Mesothelial cell of epicardium (in vitro differentiated cells): Measurements from ENCODE around the gene PNKD. TPM values are rescaled to one million over a fixed set of nuclear protein-coding genes. Genes with fewer than 3 reads are reported as not detected.

Experiments
- DNase-seq, 2 experiments: peaks; one replicate each; pipeline ENCODE4 v3.0.0; 2021; ENCODE audit warnings: low spot score in 2 of 2; ENCODE audit not compliant: unreplicated experiment in 2 of 2
- H3K27ac Mint-ChIP-seq: 2 replicates; pipeline ENCODE4 v1.8.0; 2021; ENCODE audit warnings: mixed read lengths
- H3K27me3 Mint-ChIP-seq: 2 replicates; pipeline ENCODE4 v1.8.0; 2021; ENCODE audit warnings: low read depth, mixed read lengths
- H3K36me3 Mint-ChIP-seq: 2 replicates; pipeline ENCODE4 v1.8.0; 2021; ENCODE audit warnings: mixed read lengths
- H3K4me1 Mint-ChIP-seq: 2 replicates; pipeline ENCODE4 v1.8.0; 2021; ENCODE audit warnings: mixed read lengths
- H3K4me3 Mint-ChIP-seq: 2 replicates; pipeline ENCODE4 v1.8.0; 2021; ENCODE audit warnings: mild to moderate bottlenecking, moderate library complexity, mixed read lengths
- H3K9me3 Mint-ChIP-seq: 2 replicates; pipeline ENCODE4 v1.8.0; 2021; ENCODE audit warnings: mixed read lengths
- total RNA-seq: library from RNA; stranded (reverse); gene quantifications from 3 replicates; pipeline ENCODE4 v1.2.1, GENCODE V29; 2021
- TF ChIP-seq, protein P1 (sequence below): fragments of 200-600 bp; sonication (generic); IDR thresholded peaks from one replicate; pipeline ENCODE4 v1.5.0; 2021; ENCODE audit warnings: antibody characterized with exemption; ENCODE audit not compliant: unreplicated experiment

The PNKD gene
- total RNA-seq, 1 donor from 2014 or later, result 63.2 TPM

DNA sequence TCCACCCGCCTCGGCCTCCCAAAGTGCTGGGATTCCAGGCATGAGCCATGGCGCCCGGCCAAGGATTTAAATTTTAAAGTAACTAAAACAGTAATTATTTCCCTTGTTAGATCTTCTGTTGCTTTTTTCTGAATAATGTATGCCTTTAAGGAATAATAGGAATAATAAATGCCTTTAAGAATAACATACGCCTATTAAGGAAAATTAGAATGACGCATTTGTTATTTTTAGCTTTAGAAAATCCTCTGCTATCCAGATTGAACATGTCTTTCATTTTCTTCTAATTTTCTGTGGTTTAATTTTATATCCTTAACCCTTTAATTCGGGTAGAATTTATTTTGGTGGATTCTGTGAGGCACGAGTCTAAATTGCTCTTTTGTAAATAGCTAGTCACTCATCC, 45.1 kb downstream of the PNKD start:
- Mint-ChIP-seq H3K4me1 (peaks cover 61% of the 10 kb centered on the region), H3K27ac (peak overlapping the region; percentile 86), H3K9me3 (no peaks in the 10 kb centered on the region), H3K4me3 (no peak overlapping the region), H3K36me3 (no peaks in the 10 kb centered on the region), H3K27me3 (no peaks in the 10 kb centered on the region)
- TF ChIP-seq, protein P1, sequence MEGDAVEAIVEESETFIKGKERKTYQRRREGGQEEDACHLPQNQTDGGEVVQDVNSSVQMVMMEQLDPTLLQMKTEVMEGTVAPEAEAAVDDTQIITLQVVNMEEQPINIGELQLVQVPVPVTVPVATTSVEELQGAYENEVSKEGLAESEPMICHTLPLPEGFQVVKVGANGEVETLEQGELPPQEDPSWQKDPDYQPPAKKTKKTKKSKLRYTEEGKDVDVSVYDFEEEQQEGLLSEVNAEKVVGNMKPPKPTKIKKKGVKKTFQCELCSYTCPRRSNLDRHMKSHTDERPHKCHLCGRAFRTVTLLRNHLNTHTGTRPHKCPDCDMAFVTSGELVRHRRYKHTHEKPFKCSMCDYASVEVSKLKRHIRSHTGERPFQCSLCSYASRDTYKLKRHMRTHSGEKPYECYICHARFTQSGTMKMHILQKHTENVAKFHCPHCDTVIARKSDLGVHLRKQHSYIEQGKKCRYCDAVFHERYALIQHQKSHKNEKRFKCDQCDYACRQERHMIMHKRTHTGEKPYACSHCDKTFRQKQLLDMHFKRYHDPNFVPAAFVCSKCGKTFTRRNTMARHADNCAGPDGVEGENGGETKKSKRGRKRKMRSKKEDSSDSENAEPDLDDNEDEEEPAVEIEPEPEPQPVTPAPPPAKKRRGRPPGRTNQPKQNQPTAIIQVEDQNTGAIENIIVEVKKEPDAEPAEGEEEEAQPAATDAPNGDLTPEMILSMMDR, result no peak
- no peak for DNase-seq

DNA sequence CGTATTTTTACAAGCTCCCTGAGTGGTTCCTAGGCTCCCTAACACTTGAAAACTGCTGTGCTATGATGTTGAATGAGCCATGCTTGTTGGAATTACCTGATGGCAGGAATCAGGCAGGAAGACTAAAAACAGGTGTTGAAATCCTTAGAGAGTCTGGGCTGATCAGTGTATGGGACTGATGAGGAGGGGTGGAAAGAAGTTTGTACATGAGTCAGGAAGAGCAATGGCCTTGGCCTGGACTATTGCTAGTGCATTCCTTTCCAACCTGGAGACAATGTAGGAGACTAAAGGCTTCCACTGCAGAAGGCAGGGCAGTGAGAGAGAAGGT, 46.9 kb downstream of the PNKD start:
- H3K9me3 Mint-ChIP-seq, result no peaks in the 10 kb centered on the region
- H3K4me1 Mint-ChIP-seq, result peaks cover 60% of the 10 kb centered on the region
- no peak for DNase-seq
- no peak overlapping the region for H3K4me3 Mint-ChIP-seq
- H3K36me3 Mint-ChIP-seq, result no peaks in the 10 kb centered on the region
- H3K27me3 Mint-ChIP-seq, result no peaks in the 10 kb centered on the region
- TF ChIP-seq, protein P1, result no peak
- peak overlapping the region; percentile 78 for H3K27ac Mint-ChIP-seq

DNA sequence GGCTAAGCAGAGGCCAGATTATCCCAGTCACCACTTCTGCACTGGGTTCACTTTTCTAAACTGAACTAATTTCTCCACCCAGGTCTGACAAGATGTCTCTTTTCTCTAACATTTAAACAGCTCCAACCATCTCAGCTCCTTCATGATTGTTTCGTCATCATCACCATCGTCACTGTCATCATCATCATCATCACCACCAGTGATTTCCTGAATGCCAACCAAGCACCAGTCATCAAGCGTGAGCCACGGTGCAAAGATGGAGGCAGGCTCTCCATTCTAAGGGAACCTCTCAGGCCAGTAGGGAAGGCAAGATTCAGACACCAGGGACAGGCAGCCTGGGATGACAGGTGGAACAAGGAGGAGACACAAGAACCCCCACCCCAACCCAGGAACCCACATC, 47.5 kb downstream of the PNKD start:
- Mint-ChIP-seq H3K4me1 (peaks cover 62% of the 10 kb centered on the region), H3K27me3 (no peaks in the 10 kb centered on the region), H3K27ac (no peak overlapping the region), H3K36me3 (no peaks in the 10 kb centered on the region), H3K9me3 (no peaks in the 10 kb centered on the region), H3K4me3 (no peak overlapping the region)
- TF ChIP-seq, protein P1, result no peak
- no peak for DNase-seq

DNA sequence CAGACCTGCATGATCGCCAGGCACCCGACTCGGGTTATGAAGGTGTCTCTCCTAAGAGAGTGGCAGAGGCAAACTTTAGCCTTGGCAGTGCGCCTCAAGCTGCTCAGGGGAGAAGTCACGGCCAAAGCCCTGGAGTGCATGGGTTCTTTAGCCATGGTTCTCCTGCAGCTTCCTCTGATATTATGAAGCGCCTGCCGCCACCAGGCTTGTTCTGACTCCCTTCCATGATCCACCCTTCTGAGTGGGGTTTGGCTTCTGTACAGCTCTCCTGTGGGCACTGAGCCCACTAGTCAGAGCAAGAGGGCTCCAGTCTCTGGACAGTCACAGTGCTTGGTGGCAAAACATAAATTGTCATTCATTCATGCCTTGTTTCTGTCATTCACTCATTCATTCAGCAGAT, 47.9 kb downstream of the PNKD start:
- Mint-ChIP-seq H3K9me3 (no peaks in the 10 kb centered on the region), H3K4me3 (no peak overlapping the region), H3K36me3 (no peaks in the 10 kb centered on the region), H3K4me1 (peaks cover 60% of the 10 kb centered on the region), H3K27me3 (no peaks in the 10 kb centered on the region), H3K27ac (no peak overlapping the region)
- no peak for DNase-seq
- TF ChIP-seq, protein P1, result no peak

DNA sequence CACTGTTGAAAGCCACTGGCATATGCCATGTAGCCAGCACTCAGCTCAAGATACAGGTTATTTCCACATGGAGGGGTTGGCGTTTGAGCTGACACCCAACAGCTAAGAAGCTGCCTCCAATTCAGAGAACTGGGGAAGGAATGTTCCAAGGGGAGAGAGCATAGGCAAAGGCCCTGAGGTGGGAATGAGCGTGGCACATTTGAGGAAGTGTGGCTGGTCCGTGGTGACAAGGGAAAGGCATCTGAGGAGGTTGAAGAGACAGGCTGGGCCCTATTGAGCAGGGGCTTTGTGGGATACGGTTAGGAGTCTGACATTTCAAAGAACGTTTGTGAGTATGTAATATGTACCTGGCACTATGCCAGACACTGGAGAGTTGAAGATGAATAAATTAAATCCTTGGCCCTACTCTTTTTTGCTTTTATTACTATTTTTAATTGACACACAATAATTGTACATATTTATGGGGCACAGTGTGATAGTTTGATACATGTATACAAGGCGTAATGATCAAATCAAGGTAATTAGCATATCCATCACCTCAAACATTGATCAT, 49.6 kb downstream of the PNKD start:
- no peaks in the 10 kb centered on the region for H3K9me3 Mint-ChIP-seq
- TF ChIP-seq, protein P1, result no peak
- H3K36me3 Mint-ChIP-seq, result no peaks in the 10 kb centered on the region
- H3K27ac Mint-ChIP-seq, result peak overlapping the region; percentile 77
- no peak for DNase-seq
- H3K4me1 Mint-ChIP-seq, result peaks cover 72% of the 10 kb centered on the region
- H3K4me3 Mint-ChIP-seq, result no peak overlapping the region
- no peaks in the 10 kb centered on the region for H3K27me3 Mint-ChIP-seq
